GM12872 (cell line): ENCODE data around the gene TAS2R46.
"Not testable (repeated sequence)": the region's sequence is repeated elsewhere in the genome, so short reads cannot be mapped to it uniquely, and the experiment has no call there.

Source experiments
- CTCF ChIP-seq: IDR thresholded peaks from 3 replicates; pipeline ENCODE4 v1.5.1; 2011; ENCODE audit warnings: low read depth, mild to moderate bottlenecking, low read length, moderate library complexity; ENCODE audit not compliant: insufficient read depth

TAS2R46 gene

GRCh38 chr12:11062194-11062593 lies at the start of gene TAS2R46:
TSS of gene TAS2R46 (minus strand) at chr12:11062294. CDS start at chr12:11062294, 0 bp downstream.
- TF ChIP-seq CTCF: not testable (repeated sequence)

GRCh38 chr12:11108862-11109261 lies 46.8 kb upstream of the TAS2R46 start:
- no peak for TF ChIP-seq CTCF

GRCh38 chr12:11107719-11108118 lies 45.6 kb upstream of the TAS2R46 start:
- no peak for TF ChIP-seq CTCF

- no peak for TF ChIP-seq CTCF
These were observed 44.2 kb upstream of the TAS2R46 start for GRCh38 chr12:11106288-11106687.

- no peak for TF ChIP-seq CTCF
These were observed 43.5 kb upstream of the TAS2R46 start for GRCh38 chr12:11105546-11105945.

- TF ChIP-seq CTCF: no peak
These were observed 30.0 kb upstream of the TAS2R46 start, which contains the start of gene TAS2R43 for GRCh38 chr12:11092128-11092527. TSS of gene TAS2R43 (minus strand) at chr12:11092313. CDS start at chr12:11092229, 84 bp downstream.

- TF ChIP-seq CTCF: no peak
These were observed 27.2 kb upstream of the TAS2R46 start for GRCh38 chr12:11089246-11089645.

- no peak for TF ChIP-seq CTCF
These were observed 23.3 kb upstream of the TAS2R46 start for GRCh38 chr12:11085419-11085818.
